WI38 (cell line): Measurements from ENCODE around the gene PIGR.

ENCODE experiments used
- H3K4me3 ChIP-seq: 2 replicates; pipeline ENCODE4 v1.5.1; 2011; ENCODE audit warnings: low read depth, mild to moderate bottlenecking, control low read depth, low read length
- CTCF ChIP-seq: IDR thresholded peaks from 2 replicates; pipeline ENCODE4 v1.5.1; 2012; ENCODE audit warnings: low read depth, mild to moderate bottlenecking, control low read depth, low read length

Gene PIGR

GRCh38 chr1:206909161-206909882 is 36.9 kb downstream of the PIGR start:
- no peak for TF ChIP-seq CTCF
- H3K4me3 ChIP-seq: peak overlapping the region; percentile 59

- H3K4me3 ChIP-seq: no peak overlapping the region
- no peak for TF ChIP-seq CTCF
These were observed 38.2 kb downstream of the PIGR start for GRCh38 chr1:206908038-206908437.

GRCh38 chr1:206907304-206907991 is 38.8 kb downstream of the PIGR start:
- no peak for TF ChIP-seq CTCF
- H3K4me3 ChIP-seq: no peak overlapping the region

GRCh38 chr1:206905295-206906164 is 40.7 kb downstream of the PIGR start:
- TF ChIP-seq CTCF: no peak
- no peak overlapping the region for H3K4me3 ChIP-seq

- H3K4me3 ChIP-seq: no peak overlapping the region
- TF ChIP-seq CTCF: no peak
These were observed 41.7 kb downstream of the PIGR start for GRCh38 chr1:206904423-206905142.

- H3K4me3 ChIP-seq: no peak overlapping the region
- no peak for TF ChIP-seq CTCF
These were observed 42.6 kb downstream of the PIGR start for GRCh38 chr1:206903687-206904086.
